ENCODE data around the gene CCDC88C. TPM values are rescaled to one million over a fixed set of nuclear protein-coding genes. Genes with fewer than 3 reads are reported as not detected.

CCDC88C gene
- total RNA-seq, 1 experiment from 2014 or later: not detected

DNA sequence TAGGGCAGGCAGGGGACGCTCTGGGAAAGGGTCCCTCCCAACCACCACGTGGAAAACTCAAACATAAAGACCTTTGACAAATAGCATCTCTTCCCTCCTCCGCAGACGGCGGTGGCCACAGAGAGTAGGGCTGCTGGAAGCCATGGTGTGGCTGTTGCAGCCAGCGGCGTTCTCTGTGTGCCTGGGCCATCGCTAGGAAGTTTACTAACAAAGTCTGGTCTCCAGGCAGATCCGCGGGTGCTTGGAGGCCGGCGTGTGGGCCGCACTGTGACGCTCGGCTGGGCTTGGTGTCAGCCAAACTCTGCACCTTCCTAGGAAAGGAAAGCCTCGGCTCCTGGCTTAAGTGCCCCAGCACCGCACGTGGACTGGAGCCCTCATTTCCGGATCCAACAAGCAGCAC, 65.6 kb downstream of the CCDC88C start:
- DNase-seq (ENCODE audit: low read depth in 1 of 2, low spot score in 2 of 2): no peak
- Histone ChIP-seq H3K9me3 (replicated peaks) (no peaks in the 10 kb centered on the region), H3K4me3 (no peak overlapping the region), H3K27ac (no peak overlapping the region), H3K36me3 (no peaks in the 10 kb centered on the region), H3K4me1 (replicated peaks) (peaks cover 10% of the 10 kb centered on the region), H3K27me3 (replicated peaks) (no peaks in the 10 kb centered on the region)

DNA sequence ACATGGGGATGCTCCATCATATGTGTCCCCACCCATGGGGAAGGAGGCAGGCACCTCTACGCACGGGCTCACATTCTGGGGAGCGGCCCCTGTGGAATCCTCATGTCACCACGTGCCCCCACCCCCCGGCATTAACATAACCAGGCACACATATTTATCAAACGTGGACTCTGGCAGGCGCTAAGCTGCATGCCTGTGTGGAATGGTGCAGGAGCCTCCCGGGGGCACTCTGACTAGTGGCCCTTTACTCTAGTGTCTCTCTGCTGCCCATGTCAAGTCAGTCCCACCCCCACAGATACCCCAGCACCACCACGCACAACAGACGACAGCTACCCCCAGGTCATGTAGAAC, 66.1 kb downstream of the CCDC88C start:
- no peaks in the 10 kb centered on the region for H3K36me3 ChIP-seq
- no peak overlapping the region for H3K27ac ChIP-seq
- no peak for DNase-seq (ENCODE audit: low read depth in 1 of 2, low spot score in 2 of 2)
- H3K27me3 ChIP-seq (replicated peaks): no peaks in the 10 kb centered on the region
- H3K4me3 ChIP-seq: no peak overlapping the region; the same call in 1 of the 2 replicates
- no peaks in the 10 kb centered on the region for H3K9me3 ChIP-seq (replicated peaks)
- peaks cover 10% of the 10 kb centered on the region for H3K4me1 ChIP-seq (replicated peaks)

- no peaks in the 10 kb centered on the region for H3K36me3 ChIP-seq
- H3K27ac ChIP-seq: no peak overlapping the region
- H3K4me3 ChIP-seq: peak overlapping the region; percentile 36
- H3K4me1 ChIP-seq (replicated peaks): peaks cover 10% of the 10 kb centered on the region
- DNase-seq (ENCODE audit: low read depth in 1 of 2, low spot score in 2 of 2): peak in 1 of 2 experiments; percentile 17
- no peaks in the 10 kb centered on the region for H3K27me3 ChIP-seq (replicated peaks)
- H3K9me3 ChIP-seq (replicated peaks): no peaks in the 10 kb centered on the region
Measured at GRCh38 chr14:91350813-91351511, 66.7 kb downstream of the CCDC88C start.

DNA sequence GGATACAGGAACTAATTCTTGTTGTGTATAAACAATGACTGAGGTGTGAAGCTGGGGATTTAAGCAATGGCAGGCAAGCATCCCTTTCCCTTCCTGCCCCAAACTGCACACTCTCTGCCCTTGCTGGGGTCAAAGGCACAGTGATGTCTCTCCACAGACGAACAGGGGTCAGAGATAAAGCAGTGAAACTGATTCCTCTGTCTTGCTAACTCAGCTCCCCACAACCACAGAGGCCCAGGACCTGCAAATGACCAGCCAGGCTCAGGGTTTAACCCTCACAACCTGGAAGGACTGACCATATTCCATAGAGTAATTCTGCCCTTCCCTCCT, 67.2 kb downstream of the CCDC88C start:
- Histone ChIP-seq H3K27ac (no peak overlapping the region), H3K27me3 (replicated peaks) (no peaks in the 10 kb centered on the region), H3K4me1 (replicated peaks) (peaks cover 10% of the 10 kb centered on the region), H3K36me3 (no peaks in the 10 kb centered on the region), H3K4me3 (peak overlapping the region; percentile 36), H3K9me3 (replicated peaks) (no peaks in the 10 kb centered on the region)
- no peak for DNase-seq (ENCODE audit: low read depth in 1 of 2, low spot score in 2 of 2)

- H3K9me3 ChIP-seq (replicated peaks): no peaks in the 10 kb centered on the region
- no peaks in the 10 kb centered on the region for H3K36me3 ChIP-seq
- no peak for DNase-seq (ENCODE audit: low read depth in 1 of 2, low spot score in 2 of 2)
- H3K27me3 ChIP-seq (replicated peaks): no peaks in the 10 kb centered on the region
- peaks cover 10% of the 10 kb centered on the region for H3K4me1 ChIP-seq (replicated peaks)
- no peak overlapping the region for H3K4me3 ChIP-seq
- H3K27ac ChIP-seq: no peak overlapping the region
Measured at GRCh38 chr14:91349481-91350074, 68.0 kb downstream of the CCDC88C start.

DNA sequence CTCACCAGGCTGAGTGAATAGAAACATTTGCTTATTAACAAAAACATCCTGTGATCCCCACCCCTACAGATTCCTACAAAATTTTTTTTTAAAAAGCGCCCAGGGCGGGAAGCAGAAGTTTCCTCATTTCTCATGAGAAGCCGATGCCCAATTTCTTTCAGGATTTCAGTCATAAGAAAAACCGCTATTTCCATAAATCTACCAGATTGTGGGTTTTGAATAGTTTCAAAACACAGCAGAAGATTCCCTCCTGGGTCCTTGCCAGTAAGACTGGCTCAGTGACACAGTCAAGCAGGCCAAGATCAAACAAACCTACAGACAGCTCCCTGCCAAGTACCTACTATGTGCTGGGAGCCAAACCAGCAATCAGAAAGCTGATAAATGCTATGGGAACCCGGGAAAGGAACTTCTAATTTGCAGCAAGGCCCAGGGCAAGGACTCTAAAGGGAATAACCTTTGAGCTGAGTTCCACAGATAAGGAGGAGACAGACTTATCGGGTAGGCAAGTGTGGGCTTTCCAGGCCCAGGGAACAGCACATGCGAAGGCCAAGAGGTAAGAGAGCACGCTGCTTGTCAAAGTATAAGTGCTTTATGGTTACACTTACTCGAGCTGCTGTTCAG, 68.7 kb downstream of the CCDC88C start:
- H3K27ac ChIP-seq: no peak overlapping the region
- no peaks in the 10 kb centered on the region for H3K36me3 ChIP-seq
- no peaks in the 10 kb centered on the region for H3K27me3 ChIP-seq (replicated peaks)
- peaks cover 10% of the 10 kb centered on the region for H3K4me1 ChIP-seq (replicated peaks)
- H3K4me3 ChIP-seq: no peak overlapping the region
- no peaks in the 10 kb centered on the region for H3K9me3 ChIP-seq (replicated peaks)
- DNase-seq (ENCODE audit: low read depth in 1 of 2, low spot score in 2 of 2): no peak

DNA sequence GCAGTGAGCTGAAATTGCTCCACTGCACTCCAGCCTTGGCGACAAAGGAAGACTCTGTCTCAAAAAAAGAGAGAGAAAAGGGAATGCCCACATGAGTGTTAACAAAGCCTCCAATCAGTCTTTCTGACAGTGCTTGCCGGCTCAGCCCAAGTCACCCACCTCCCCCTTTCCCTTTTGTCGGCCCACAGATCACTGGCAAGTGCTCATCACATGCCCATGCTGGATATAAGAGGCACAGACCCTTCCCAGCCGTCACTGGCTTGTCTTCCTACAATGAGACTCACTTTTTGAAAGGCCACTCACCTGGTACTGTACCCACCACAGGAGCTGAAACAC, 70.8 kb downstream of the CCDC88C start:
- H3K4me1 ChIP-seq (replicated peaks): peaks cover 10% of the 10 kb centered on the region
- H3K27ac ChIP-seq: no peak overlapping the region
- no peaks in the 10 kb centered on the region for H3K9me3 ChIP-seq (replicated peaks)
- no peak overlapping the region for H3K4me3 ChIP-seq
- H3K27me3 ChIP-seq (replicated peaks): no peaks in the 10 kb centered on the region
- no peaks in the 10 kb centered on the region for H3K36me3 ChIP-seq
- DNase-seq (ENCODE audit: low read depth in 1 of 2, low spot score in 2 of 2): no peak

- Histone ChIP-seq H3K4me1 (replicated peaks) (no peaks in the 10 kb centered on the region), H3K27me3 (replicated peaks) (no peaks in the 10 kb centered on the region), H3K36me3 (no peaks in the 10 kb centered on the region), H3K4me3 (no peak overlapping the region), H3K27ac (no peak overlapping the region), H3K9me3 (replicated peaks) (no peaks in the 10 kb centered on the region)
- DNase-seq (ENCODE audit: low read depth in 1 of 2, low spot score in 2 of 2): no peak
Measured at GRCh38 chr14:91344096-91344495, 73.5 kb downstream of the CCDC88C start.

DNA sequence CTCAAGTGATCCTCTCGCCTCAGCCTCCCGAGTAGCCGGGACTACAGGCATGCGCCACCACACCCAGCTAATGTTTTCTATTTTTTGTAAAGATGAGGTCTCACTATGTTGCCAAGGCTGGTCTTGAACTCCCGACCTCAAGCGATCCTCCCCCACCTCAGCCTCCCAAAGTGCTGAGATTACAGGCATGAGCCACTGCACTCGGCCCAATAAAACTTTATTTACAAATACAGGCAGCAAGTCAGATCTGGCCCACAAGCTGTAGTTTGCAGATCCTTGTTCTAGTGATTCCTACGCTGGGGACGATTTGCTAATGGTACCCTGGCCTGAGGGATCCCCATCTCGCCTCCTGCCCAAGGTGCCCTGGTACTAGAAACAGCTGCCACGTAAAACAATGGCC, 74.6 kb downstream of the CCDC88C start:
- Histone ChIP-seq H3K27me3 (replicated peaks) (no peaks in the 10 kb centered on the region), H3K36me3 (no peaks in the 10 kb centered on the region), H3K27ac (no peak overlapping the region), H3K4me1 (replicated peaks) (no peaks in the 10 kb centered on the region), H3K9me3 (replicated peaks) (no peaks in the 10 kb centered on the region), H3K4me3 (no peak overlapping the region)
- no peak for DNase-seq (ENCODE audit: low read depth in 1 of 2, low spot score in 2 of 2)

DNA sequence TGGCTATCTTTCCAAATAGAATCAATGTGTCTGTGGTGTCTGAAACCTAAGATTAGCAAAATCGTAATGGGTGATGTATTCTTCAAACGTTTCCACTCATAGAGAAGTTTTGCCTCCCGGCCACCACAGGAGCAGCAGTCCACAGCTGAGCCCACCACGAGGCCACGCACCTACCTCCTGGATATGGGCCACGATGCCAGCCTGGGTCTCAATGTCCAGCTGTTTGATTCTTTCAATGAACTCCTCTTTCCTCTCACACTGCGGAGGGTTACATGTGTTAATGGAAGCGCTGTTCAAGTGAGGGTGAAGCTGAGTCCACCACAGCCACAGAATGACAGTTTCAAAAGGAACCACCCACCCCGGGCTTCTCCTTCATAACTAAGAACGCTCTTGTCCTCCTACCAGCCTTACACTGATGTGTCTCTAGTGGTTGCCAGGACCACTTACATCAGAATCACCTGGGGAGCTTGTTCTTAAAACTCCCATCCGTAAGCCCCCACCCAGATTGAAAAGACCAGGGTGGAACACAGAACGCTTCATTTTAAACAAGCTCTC, 75.3 kb downstream of the CCDC88C start:
- DNase-seq (ENCODE audit: low read depth in 1 of 2, low spot score in 2 of 2): no peak
- Histone ChIP-seq H3K4me1 (replicated peaks) (no peaks in the 10 kb centered on the region), H3K36me3 (no peaks in the 10 kb centered on the region), H3K4me3 (no peak overlapping the region), H3K27ac (no peak overlapping the region), H3K27me3 (replicated peaks) (no peaks in the 10 kb centered on the region), H3K9me3 (replicated peaks) (no peaks in the 10 kb centered on the region)

DNA sequence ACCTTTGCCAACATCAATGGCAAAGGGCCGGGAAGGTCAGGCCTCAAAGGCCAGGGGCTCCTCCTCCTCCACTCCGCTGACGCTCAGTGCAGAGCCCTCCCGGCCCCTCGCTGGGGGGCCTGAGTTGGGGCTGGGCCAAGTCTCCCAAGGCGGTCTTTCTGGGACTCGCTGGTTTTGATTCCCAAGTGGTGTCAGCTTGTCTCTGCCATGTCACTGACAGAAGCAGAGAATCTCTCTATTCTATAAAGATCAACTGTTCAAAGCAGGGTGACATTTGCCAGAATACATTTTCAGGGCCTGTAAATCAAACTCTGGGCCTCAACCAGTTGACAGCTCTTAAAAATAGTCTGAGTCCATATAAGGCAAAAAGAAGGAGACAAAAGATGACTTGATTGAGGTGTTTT, 75.9 kb downstream of the CCDC88C start:
- DNase-seq (ENCODE audit: low read depth in 1 of 2, low spot score in 2 of 2): no peak
- Histone ChIP-seq H3K9me3 (replicated peaks) (no peaks in the 10 kb centered on the region), H3K27ac (no peak overlapping the region), H3K4me3 (no peak overlapping the region), H3K4me1 (replicated peaks) (no peaks in the 10 kb centered on the region), H3K27me3 (replicated peaks) (no peaks in the 10 kb centered on the region), H3K36me3 (no peaks in the 10 kb centered on the region)

- H3K27ac ChIP-seq: no peak overlapping the region
- H3K4me1 ChIP-seq (replicated peaks): no peaks in the 10 kb centered on the region
- DNase-seq (ENCODE audit: low read depth in 1 of 2, low spot score in 2 of 2): no peak
- H3K36me3 ChIP-seq: no peaks in the 10 kb centered on the region
- no peaks in the 10 kb centered on the region for H3K9me3 ChIP-seq (replicated peaks)
- no peaks in the 10 kb centered on the region for H3K27me3 ChIP-seq (replicated peaks)
- no peak overlapping the region for H3K4me3 ChIP-seq
Measured at GRCh38 chr14:91341334-91341733, 76.3 kb downstream of the CCDC88C start.

DNA sequence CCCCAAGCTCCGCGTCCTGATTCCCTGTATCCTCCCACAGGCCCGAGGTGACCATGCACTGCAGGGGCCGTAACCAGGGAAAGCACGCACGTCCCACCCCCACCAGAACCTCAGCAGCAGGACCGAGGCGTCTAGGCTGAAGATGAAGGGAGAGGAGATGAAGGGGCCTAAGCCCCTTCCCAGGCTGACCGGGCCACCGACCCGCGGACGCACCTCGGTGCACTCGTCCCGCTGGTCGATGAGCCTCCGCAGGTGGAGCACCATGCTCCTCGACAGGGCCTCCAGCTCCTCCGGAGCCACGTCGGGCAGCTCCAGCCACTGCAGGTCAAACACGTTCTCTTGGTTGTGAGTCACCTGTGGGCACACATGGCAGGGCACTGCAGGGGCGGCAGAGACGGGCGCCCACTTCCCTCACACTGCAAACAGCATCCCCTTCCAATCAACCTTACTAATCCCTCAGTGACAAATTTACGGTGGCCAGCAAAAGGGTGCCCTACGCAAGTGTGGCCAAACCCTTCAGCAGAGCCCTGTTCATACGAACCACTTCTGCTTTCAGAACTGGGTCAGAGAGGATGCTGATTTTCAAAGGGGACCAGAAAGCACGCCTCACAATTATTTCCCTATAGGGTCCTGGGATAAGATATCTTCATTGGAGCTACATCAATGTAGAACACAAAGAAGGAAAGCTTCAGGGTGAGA, 77.8 kb downstream of the CCDC88C start:
- Histone ChIP-seq H3K9me3 (replicated peaks) (no peaks in the 10 kb centered on the region), H3K4me3 (no peak overlapping the region), H3K4me1 (replicated peaks) (no peaks in the 10 kb centered on the region), H3K27ac (no peak overlapping the region), H3K36me3 (no peaks in the 10 kb centered on the region), H3K27me3 (replicated peaks) (no peaks in the 10 kb centered on the region)
- no peak for DNase-seq (ENCODE audit: low read depth in 1 of 2, low spot score in 2 of 2)

DNA sequence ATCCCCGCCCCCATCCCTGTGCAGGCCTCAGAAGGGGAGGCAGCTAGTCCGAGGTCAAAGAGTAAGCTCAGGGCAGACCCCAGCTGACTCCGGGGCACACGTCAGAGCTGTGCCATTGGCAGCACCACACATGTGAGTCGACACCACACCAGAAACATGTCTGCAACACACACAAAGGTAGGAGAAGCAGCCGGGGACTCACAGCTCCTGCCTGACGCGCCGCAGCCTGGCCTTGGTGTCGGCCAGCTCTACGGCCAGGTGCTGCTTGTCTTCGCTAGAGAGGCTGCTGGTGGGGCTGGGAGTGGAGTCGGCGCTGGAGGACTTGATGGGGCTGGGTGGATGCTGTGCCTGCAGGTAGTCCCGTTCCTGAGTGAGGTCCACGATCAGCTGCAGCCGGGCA, 78.5 kb downstream of the CCDC88C start:
- Histone ChIP-seq H3K9me3 (replicated peaks) (no peaks in the 10 kb centered on the region), H3K4me3 (no peak overlapping the region), H3K4me1 (replicated peaks) (no peaks in the 10 kb centered on the region), H3K27me3 (replicated peaks) (no peaks in the 10 kb centered on the region), H3K36me3 (no peaks in the 10 kb centered on the region), H3K27ac (no peak overlapping the region)
- DNase-seq (ENCODE audit: low read depth in 1 of 2, low spot score in 2 of 2): no peak

All from SJSA1 (cell line).